ENCODE results near the gene ACAD11.

Gene ACAD11

GRCh38 chr3:132597660-132598059 is 61.9 kb downstream of the ACAD11 start:
- H3K4ac ChIP-seq (ENCODE audit: low read length) = no peak overlapping the region
- no peak overlapping the region for H2BK12ac ChIP-seq (ENCODE audit: low read length)
- no CpG with 5 or more reads among the region's 2 CpGs for WGBS, 2 donors (ENCODE audit: extremely low coverage in 2 of 2, insufficient read length in 2 of 2, insufficient replicate concordance in 1 of 2)
- H3K4me3 ChIP-seq (ENCODE audit: low read length in 2 of 2) = no peak overlapping the region
- no peak overlapping the region for H3K27ac ChIP-seq (replicated peaks; ENCODE audit: low read length)
- H3K18ac ChIP-seq (ENCODE audit: low read length) = no peak overlapping the region
- no peak overlapping the region for H4K91ac ChIP-seq (ENCODE audit: low read depth, low read length, poor library complexity)
- no peak overlapping the region for H3K23ac ChIP-seq (ENCODE audit: low read depth, low read length, poor library complexity)
- peaks cover 0 to 3% of the 10 kb centered on the region in 2 donors for H3K9me3 ChIP-seq (replicated peaks in 1 of 2; ENCODE audit: control insufficient read depth in 2 of 2, insufficient read depth in 1 of 2, low read depth in 1 of 2, low read length in 2 of 2)
- H3K36me3 ChIP-seq (replicated peaks in 1 of 2; ENCODE audit: control insufficient read depth in 2 of 2, insufficient read depth in 2 of 2, low read length in 2 of 2) = peaks cover 5 to 23% of the 10 kb centered on the region in 2 donors
- DNase-seq (ENCODE audit: low spot score) = no peak
- peaks cover 4% of the 10 kb centered on the region in 2 donors for H3K4me1 ChIP-seq (ENCODE audit: control insufficient read depth in 2 of 2, insufficient read depth in 1 of 2, low read depth in 1 of 2, low read length in 2 of 2)
- H2BK15ac ChIP-seq (ENCODE audit: low read length) = no peak overlapping the region
- H3K79me1 ChIP-seq (ENCODE audit: low read depth, low read length) = no peaks in the 10 kb centered on the region
- no peak overlapping the region for H3K14ac ChIP-seq (ENCODE audit: low read length)
- H3K27me3 ChIP-seq (ENCODE audit: control insufficient read depth in 3 of 3, insufficient read depth in 3 of 3, low read depth in 1 of 3, low read length in 3 of 3) = no peaks in the 10 kb centered on the region
- H3K4me2 ChIP-seq (ENCODE audit: insufficient read depth, low read length, poor library complexity, severe bottlenecking) = no peak overlapping the region
- no peak overlapping the region for H2BK5ac ChIP-seq (ENCODE audit: low read length)
- H2AFZ ChIP-seq (ENCODE audit: low read length) = no peak overlapping the region
- H2AK5ac ChIP-seq (ENCODE audit: low read depth, low read length) = no peak overlapping the region
- no peak overlapping the region for H3K9ac ChIP-seq (ENCODE audit: low read depth, low read length, poor library complexity)
- H4K8ac ChIP-seq (ENCODE audit: low read depth, low read length) = no peak overlapping the region
- H2BK120ac ChIP-seq (ENCODE audit: low read depth, low read length) = no peak overlapping the region

GRCh38 chr3:132596816-132597433 is 62.7 kb downstream of the ACAD11 start, which contains the start of gene ACKR4:
ACKR4 (plus strand) TSS chr3:132597270; CDS start chr3:132600398, 3,128 bp downstream.
- Histone ChIP-seq H3K4me1 (ENCODE audit: control insufficient read depth in 2 of 2, insufficient read depth in 1 of 2, low read depth in 1 of 2, low read length in 2 of 2) (peaks cover 4% of the 10 kb centered on the region in 2 donors), H3K4me3 (ENCODE audit: low read length in 2 of 2) (no peak within 1 kb of the TSS), H2BK120ac (ENCODE audit: low read depth, low read length) (no peak within 1 kb of the TSS), H3K79me1 (ENCODE audit: low read depth, low read length) (no peaks in the 10 kb centered on the region), H3K23ac (ENCODE audit: low read depth, low read length, poor library complexity) (no peak within 1 kb of the TSS), H2AFZ (ENCODE audit: low read length) (no peak within 1 kb of the TSS), H2AK5ac (ENCODE audit: low read depth, low read length) (no peak within 1 kb of the TSS), H3K27ac (replicated peaks; ENCODE audit: low read length) (no peak within 1 kb of the TSS), H3K4me2 (ENCODE audit: insufficient read depth, low read length, poor library complexity, severe bottlenecking) (no peak within 1 kb of the TSS), H3K9ac (ENCODE audit: low read depth, low read length, poor library complexity) (no peak within 1 kb of the TSS), H2BK15ac (ENCODE audit: low read length) (no peak within 1 kb of the TSS), H4K91ac (ENCODE audit: low read depth, low read length, poor library complexity) (no peak within 1 kb of the TSS), H3K36me3 (replicated peaks in 1 of 2; ENCODE audit: control insufficient read depth in 2 of 2, insufficient read depth in 2 of 2, low read length in 2 of 2) (peaks cover 5 to 17% of the 10 kb centered on the region in 2 donors), H4K8ac (ENCODE audit: low read depth, low read length) (no peak within 1 kb of the TSS), H3K9me3 (replicated peaks in 1 of 2; ENCODE audit: control insufficient read depth in 2 of 2, insufficient read depth in 1 of 2, low read depth in 1 of 2, low read length in 2 of 2) (peaks cover 0 to 3% of the 10 kb centered on the region in 2 donors), H2BK5ac (ENCODE audit: low read length) (no peak within 1 kb of the TSS), H3K14ac (ENCODE audit: low read length) (no peak within 1 kb of the TSS), H2BK12ac (ENCODE audit: low read length) (no peak within 1 kb of the TSS), H3K27me3 (ENCODE audit: control insufficient read depth in 3 of 3, insufficient read depth in 3 of 3, low read depth in 1 of 3, low read length in 3 of 3) (no peaks in the 10 kb centered on the region), H3K18ac (ENCODE audit: low read length) (no peak within 1 kb of the TSS), H3K4ac (ENCODE audit: low read length) (no peak within 1 kb of the TSS)
- no CpG with 5 or more reads among the region's 2 CpGs for WGBS, 2 donors (ENCODE audit: extremely low coverage in 2 of 2, insufficient read length in 2 of 2, insufficient replicate concordance in 1 of 2)
- no peak for DNase-seq (ENCODE audit: low spot score)

DNA sequence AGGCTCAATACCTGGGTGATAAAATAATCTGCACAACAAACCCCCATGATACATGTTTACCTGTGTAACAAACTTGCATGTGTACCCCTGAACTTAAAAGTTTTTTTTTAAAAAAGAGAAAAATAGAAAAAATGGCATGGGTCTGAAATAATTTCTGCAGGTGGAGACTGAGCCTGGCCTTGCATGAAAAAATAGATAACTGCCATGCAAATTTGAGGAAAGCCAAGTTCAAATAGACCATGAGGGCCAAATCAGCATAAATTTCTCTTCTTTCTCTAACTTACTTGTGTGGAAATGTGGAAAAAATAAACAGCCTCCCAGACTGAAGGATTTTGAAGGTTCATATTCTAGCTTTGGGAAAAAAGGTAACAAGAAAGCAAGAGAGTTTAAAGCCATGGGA is 63.3 kb downstream of the ACAD11 start:
- no peak overlapping the region for H3K14ac ChIP-seq (ENCODE audit: low read length)
- no peak overlapping the region for H2AK5ac ChIP-seq (ENCODE audit: low read depth, low read length)

DNA sequence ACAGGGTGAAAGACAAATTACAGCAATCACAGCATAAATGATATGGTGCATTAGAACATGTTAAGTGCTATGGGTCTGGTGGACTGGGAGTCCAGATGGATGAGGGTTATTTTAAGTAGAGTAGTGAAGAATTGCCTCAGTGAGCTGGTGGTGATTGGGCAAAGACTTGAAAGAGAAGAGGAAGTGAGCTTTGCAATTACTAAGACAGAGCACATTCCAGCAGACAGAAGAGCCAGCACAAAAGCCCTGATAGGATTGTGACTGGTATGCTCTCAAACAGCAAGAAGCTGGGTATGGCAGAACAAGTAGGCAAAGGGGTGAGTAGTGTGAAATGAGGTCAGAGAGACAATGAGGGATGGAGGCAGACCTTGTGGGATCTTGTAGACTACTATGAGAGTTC is 64.6 kb downstream of the ACAD11 start:
- no peak overlapping the region for H3K23ac ChIP-seq (ENCODE audit: low read depth, low read length, poor library complexity)
- H3K4ac ChIP-seq (ENCODE audit: low read length) = no peak overlapping the region
- H2BK12ac ChIP-seq (ENCODE audit: low read length) = no peak overlapping the region
- H3K36me3 ChIP-seq (replicated peaks in 1 of 2; ENCODE audit: control insufficient read depth in 2 of 2, insufficient read depth in 2 of 2, low read length in 2 of 2) = peaks cover 5 to 19% of the 10 kb centered on the region in 2 donors
- no peak overlapping the region for H2AK5ac ChIP-seq (ENCODE audit: low read depth, low read length)
- no peak overlapping the region for H2BK120ac ChIP-seq (ENCODE audit: low read depth, low read length)
- no peak overlapping the region for H3K9ac ChIP-seq (ENCODE audit: low read depth, low read length, poor library complexity)
- H3K4me3 ChIP-seq (ENCODE audit: low read length in 2 of 2) = no peak overlapping the region
- H3K27me3 ChIP-seq (ENCODE audit: control insufficient read depth in 3 of 3, insufficient read depth in 3 of 3, low read depth in 1 of 3, low read length in 3 of 3) = no peaks in the 10 kb centered on the region
- H4K8ac ChIP-seq (ENCODE audit: low read depth, low read length) = no peak overlapping the region
- H3K9me3 ChIP-seq (replicated peaks in 1 of 2; ENCODE audit: control insufficient read depth in 2 of 2, insufficient read depth in 1 of 2, low read depth in 1 of 2, low read length in 2 of 2) = peaks cover 0 to 3% of the 10 kb centered on the region in 2 donors
- no peak overlapping the region for H2BK5ac ChIP-seq (ENCODE audit: low read length)
- peak overlapping the region; percentile 16 for H3K27ac ChIP-seq (replicated peaks; ENCODE audit: low read length)
- DNase-seq (ENCODE audit: low spot score) = peak; percentile 5
- no peak overlapping the region for H3K4me2 ChIP-seq (ENCODE audit: insufficient read depth, low read length, poor library complexity, severe bottlenecking)
- H3K79me1 ChIP-seq (ENCODE audit: low read depth, low read length) = no peaks in the 10 kb centered on the region
- no peak overlapping the region for H3K18ac ChIP-seq (ENCODE audit: low read length)
- H2BK15ac ChIP-seq (ENCODE audit: low read length) = no peak overlapping the region
- no peak overlapping the region for H4K91ac ChIP-seq (ENCODE audit: low read depth, low read length, poor library complexity)
- no peak overlapping the region for H3K14ac ChIP-seq (ENCODE audit: low read length)
- H3K4me1 ChIP-seq (ENCODE audit: control insufficient read depth in 2 of 2, insufficient read depth in 1 of 2, low read depth in 1 of 2, low read length in 2 of 2) = peaks cover 4% of the 10 kb centered on the region in 2 donors
- no peak overlapping the region for H2AFZ ChIP-seq (ENCODE audit: low read length)

More for the DNA sequence above, 63.3 kb downstream of the ACAD11 start:
- DNase-seq (ENCODE audit: low spot score) = no peak
- Histone ChIP-seq H3K9ac (ENCODE audit: low read depth, low read length, poor library complexity) (no peak overlapping the region), H3K18ac (ENCODE audit: low read length) (no peak overlapping the region), H3K4me3 (ENCODE audit: low read length in 2 of 2) (no peak overlapping the region), H2BK12ac (ENCODE audit: low read length) (no peak overlapping the region), H3K4ac (ENCODE audit: low read length) (no peak overlapping the region), H3K79me1 (ENCODE audit: low read depth, low read length) (no peaks in the 10 kb centered on the region), H2BK15ac (ENCODE audit: low read length) (no peak overlapping the region), H2BK120ac (ENCODE audit: low read depth, low read length) (no peak overlapping the region), H4K91ac (ENCODE audit: low read depth, low read length, poor library complexity) (no peak overlapping the region), H2BK5ac (ENCODE audit: low read length) (no peak overlapping the region), H3K4me2 (ENCODE audit: insufficient read depth, low read length, poor library complexity, severe bottlenecking) (no peak overlapping the region), H2AFZ (ENCODE audit: low read length) (no peak overlapping the region), H4K8ac (ENCODE audit: low read depth, low read length) (no peak overlapping the region), H3K27me3 (ENCODE audit: control insufficient read depth in 3 of 3, insufficient read depth in 3 of 3, low read depth in 1 of 3, low read length in 3 of 3) (no peaks in the 10 kb centered on the region), H3K9me3 (replicated peaks in 1 of 2; ENCODE audit: control insufficient read depth in 2 of 2, insufficient read depth in 1 of 2, low read depth in 1 of 2, low read length in 2 of 2) (peaks cover 0 to 3% of the 10 kb centered on the region in 2 donors), H3K23ac (ENCODE audit: low read depth, low read length, poor library complexity) (no peak overlapping the region), H3K27ac (replicated peaks; ENCODE audit: low read length) (no peak overlapping the region), H3K36me3 (replicated peaks in 1 of 2; ENCODE audit: control insufficient read depth in 2 of 2, insufficient read depth in 2 of 2, low read length in 2 of 2) (peaks cover 5 to 17% of the 10 kb centered on the region in 2 donors), H3K4me1 (ENCODE audit: control insufficient read depth in 2 of 2, insufficient read depth in 1 of 2, low read depth in 1 of 2, low read length in 2 of 2) (peaks cover 4% of the 10 kb centered on the region in 2 donors)
